NCI-H2107 treated with DMSO at 0.1 percent for 48 hours (cell line): Measurements from ENCODE around the gene POU2F1.
"Not testable (repeated sequence)": the region's sequence is repeated elsewhere in the genome, so short reads cannot be mapped to it uniquely, and the experiment has no call there.

Experiments
- DNase-seq: peaks from one replicate; lab custom pipeline; 2025; ENCODE audit not compliant: unreplicated experiment; lab: John Stamatoyannopoulos, UW

POU2F1 gene

DNA sequence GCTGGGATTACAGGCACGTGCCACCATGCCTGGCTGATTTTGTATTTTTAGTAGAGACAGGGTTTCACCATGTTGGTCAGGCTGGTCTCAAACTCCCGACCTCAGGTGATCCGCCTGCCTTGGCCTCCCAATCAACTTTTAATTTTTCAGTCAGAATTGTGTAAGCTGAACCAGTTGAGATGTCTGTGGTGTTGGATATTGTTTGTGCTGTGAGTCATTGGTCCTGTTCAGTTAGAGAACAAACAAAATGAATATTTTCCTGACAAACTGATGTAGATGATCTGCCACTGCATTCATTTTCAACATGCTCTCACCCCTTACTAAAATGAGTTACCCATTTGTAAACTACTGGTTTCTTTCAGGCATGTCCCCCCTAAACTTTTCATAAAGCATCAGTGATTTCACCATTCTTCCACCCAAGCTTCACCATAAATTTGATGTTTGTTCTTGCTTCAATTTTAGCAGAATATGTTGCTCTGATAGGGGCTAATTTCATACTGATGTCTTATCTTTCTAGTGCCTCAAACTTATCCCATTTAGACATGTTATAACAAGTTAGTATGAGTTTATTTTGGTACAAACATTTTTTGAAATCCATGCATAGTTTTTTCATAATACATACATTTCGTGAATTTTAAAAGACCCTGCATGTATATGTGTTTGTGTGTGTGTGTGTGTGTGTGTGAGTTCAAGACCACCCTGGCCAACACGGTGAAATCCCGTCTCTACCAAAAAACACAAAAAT lies 15.2 kb upstream of the POU2F1 start:
- not testable (repeated sequence) for DNase-seq

- no peak for DNase-seq
Observed at GRCh38 chr1:167206166-167206835, 14.4 kb upstream of the POU2F1 start.

DNA sequence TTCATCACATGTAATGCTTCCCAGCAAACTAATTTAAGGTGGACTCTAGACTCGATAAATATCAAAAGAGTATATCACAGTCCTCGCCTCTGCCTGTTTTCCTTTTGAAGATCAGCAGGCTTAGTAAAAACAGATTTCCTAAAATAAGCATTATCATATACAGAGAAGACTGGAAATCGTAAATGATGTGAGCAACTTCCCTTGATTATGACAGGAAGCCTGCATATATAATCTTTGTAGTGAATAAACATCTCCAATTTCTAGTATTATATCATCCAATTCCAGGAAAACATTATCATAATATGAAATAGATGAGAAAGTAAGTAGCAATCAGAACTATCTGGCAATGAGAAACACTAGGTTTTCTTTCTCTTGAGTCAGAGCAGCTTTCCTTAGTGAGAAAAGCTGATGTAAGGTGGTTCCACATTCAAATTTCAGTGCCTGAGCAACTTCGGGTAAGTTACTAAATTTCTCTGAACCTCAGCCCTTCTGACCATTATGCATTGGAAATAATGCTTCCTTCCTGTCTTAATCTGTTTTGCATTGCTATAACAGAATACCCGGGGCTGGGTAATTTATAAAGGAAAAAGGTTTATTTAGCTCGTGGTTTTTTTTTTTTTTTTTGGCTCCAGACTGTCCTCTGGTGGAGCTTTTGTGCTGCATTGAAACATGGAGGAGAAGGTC lies 12.6 kb upstream of the POU2F1 start:
- DNase-seq: no peak

DNA sequence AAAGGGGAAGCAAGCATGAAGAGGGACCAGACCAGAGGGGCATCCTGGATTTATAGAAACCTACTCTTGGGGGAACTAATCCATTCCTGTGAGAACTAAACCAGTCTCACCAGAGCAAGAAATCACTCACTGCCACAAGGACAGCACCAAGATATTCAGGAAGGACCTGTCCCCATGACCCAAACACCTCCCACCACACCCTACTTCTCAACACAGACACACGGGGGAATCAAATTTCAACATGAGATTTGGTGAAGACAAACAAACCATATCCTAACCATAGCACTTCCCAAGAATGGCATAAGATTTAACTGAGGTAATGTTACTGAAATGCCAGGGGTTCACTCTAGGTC lies 12.1 kb upstream of the POU2F1 start:
- no peak for DNase-seq

GRCh38 chr1:167209044-167209443 lies 11.6 kb upstream of the POU2F1 start:
- no peak for DNase-seq

- no peak for DNase-seq
Observed at GRCh38 chr1:167210966-167211674, 9.6 kb upstream of the POU2F1 start.

GRCh38 chr1:167212025-167212424 lies 8.7 kb upstream of the POU2F1 start:
- DNase-seq: no peak

DNA sequence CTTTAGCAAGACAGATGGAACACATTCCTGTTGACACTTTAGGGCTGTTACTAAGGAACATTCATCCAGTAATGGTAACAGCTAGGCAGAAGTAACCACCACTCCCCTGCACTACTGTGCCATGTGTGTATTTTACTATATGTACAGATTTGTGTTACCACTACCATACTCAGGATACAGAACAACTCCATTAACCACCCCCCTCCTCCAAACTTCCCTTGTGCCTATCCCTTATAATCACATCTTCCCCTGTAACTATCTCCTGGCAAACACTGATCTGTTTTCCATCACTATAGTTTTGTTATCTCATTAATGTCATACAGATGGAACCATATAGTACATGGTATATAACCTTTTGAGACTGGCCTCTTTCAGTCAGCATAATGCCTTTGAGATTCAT lies 3.9 kb upstream of the POU2F1 start:
- no peak for DNase-seq

DNA sequence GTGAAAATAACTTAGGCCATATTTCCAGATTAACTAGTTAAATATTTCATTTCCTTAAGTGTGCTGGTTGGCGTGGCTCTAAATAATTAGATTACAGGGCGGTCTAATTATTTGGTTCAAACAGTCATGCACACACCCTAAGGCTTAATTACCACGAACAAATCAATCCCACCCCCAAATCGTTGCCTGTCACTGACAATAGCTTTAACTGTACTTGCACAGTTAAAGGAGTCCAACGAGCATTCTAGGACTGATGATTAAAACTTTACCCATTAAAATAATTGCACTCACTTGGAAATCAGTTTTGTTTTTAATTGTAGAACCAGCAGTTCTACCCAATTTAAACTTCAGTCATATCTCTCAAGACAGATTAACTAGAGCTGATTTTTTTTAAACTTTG lies 1.5 kb upstream of the POU2F1 start:
- DNase-seq: no peak

DNA sequence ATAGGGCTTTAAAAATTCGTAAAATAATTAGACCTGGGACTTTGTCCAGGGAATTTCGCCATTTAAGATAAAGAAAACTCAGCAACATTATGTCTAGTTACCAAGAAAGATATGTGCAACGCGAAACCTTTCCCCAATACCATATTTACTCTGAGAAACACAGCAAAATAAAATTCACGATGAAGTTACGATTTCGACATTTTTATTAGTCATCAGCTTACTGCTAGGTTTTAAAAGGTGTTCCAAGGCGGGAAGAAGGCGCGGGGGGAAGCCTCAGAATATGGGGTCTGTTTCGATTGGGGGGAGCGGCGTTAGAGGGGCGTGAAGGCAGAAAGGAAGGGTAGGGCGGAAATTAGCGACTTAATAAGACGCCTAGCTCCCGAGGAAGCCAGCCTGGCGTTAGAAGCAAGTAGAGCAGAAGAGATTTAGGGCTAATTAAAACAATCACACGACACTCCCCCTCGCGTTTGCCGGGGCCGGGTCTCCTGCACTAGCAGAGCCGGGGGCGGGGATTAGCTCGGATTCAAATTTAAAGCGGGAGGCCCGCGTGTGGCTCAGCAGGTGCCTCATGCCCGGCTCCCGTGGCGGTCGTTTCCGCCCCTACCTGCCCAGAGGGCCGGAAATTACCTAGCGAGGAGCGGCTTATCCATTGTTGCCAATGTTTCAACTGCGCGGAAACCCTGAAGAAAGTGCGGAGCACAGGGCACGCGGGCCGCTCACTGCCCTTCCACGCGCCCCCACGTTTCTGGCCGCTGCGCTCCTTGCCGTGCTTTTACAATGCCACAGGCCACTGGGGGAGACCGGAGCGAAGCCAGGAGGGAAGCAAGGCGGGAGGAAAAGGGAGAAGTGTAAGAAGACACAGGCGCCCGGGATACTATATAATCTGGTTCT lies 795 bp upstream of the POU2F1 start:
- peak; percentile 92 for DNase-seq

DNA sequence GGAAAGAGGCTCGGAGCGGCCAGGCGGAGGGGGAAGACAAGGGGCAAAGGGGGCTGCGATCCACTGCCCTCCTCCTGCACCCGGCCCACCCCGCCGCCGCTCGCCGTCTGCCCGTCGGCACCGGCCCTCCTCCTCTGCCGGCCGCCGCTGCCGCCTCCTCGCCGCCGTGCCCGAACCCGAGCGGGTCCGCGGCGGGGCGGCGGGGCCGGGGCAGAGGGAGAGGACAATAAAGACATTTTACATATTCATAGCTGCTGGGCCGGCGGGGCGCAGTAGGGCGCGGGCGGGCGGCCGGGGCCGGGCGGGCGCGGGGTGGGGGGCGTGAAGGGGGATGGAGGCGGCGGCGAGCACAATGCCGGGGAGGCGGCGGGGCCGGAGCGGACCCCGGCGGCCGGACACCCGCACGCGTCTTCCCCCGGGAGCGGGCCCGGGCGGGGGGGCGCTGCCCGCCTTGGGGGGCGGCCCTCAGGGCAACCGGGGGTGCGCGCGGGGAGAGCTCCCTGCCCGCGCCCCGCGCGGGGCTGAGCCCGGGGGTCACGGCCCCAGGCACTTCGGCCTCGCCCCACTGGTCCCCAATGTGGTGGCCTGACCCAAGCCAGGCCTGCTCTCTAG lies 546 bp downstream of the POU2F1 start:
- DNase-seq: no peak

- DNase-seq: peak; percentile 83
Observed at GRCh38 chr1:167221738-167222610, 1.3 kb downstream of the POU2F1 start.

GRCh38 chr1:167223144-167224103 lies 2.7 kb downstream of the POU2F1 start:
- no peak for DNase-seq

DNA sequence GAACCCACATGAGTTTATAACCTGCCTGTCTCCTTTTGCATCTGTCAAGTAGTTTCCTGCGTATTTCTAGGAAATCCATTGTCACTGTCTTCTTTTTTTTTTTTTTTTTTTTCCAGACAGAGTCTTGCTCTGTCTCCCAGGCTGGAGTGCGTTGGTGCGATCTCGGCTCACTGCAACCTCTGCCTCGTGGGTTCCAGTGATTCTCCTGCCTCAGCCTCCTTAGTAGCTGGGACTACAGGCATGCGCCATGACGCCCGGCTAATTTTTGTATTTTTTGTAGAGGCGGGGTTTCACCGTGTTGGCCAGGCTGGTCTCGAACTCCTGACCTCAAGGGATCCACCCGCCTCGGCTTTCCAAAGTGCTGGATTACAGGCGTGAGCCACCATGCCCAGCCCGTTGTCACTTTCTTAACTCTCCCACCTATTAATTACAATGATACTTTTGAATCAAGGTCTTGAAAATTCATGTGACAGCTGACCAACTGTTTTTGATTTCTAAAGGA lies 4.1 kb downstream of the POU2F1 start:
- not testable (repeated sequence) for DNase-seq

- no peak for DNase-seq
Observed at GRCh38 chr1:167225920-167226319, 5.2 kb downstream of the POU2F1 start.

DNA sequence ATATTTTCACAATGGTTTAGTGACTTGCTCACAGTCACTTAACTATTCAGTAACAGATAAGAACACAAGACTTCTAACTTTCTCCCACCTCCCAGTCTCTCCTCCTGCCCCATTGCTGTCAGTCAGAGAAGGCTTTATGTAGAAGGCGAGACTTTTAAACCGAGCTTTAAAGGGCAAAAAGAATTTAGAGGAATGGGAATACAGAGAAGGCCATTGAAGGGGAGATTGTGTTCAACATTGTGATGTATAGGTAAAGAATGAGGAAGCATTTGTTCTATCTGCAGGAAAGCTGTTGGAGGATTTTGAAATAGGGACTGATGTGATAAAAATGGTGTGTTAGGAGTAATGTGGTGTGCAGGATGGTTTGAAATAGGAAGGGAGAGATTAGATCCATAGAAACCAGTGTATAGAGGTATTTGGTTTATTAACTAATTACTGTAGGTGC lies 7.3 kb downstream of the POU2F1 start:
- DNase-seq: no peak

DNA sequence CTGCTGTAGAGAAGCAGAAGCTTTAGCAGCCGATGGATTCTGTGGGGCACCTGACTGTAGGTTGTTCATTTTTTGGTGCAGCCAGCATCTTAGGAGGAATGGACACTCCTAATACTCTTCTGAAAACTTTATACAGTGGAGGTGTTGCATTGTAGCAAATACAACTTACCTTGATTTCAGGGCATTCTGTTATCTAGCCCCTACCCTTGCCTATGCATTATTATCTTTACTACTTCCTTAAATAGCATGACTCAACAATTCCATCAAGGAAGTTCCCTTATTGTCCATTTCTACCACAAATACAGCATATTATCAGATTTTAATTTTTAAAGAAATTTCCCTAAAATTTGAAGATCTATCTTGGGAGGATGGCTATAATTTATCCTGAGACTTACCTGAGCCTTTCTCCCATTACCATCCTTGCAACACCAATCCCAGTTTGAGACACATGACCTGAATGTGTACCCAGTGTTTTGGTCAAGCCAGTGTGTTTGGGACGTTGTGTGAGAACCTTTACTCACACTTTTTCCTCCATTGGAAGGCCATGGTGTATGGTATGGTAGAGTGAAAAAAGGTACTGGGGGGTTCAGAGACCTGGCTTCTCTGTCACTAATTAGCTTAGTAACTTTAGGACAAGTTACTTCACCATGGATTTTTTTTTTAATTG lies 9.2 kb downstream of the POU2F1 start:
- no peak for DNase-seq
